Activated T-helper 2 cell treated with anti-CD3 and anti-CD28 coated beads, Interferon-gamma antibody, Interleukin-2, Interleukin-4, amounts not matched to agents 10 μg/mL and 5 μg/mL and 100 μg/mL, durations not matched to agents 14 hours and 24 hours and 36 hours (primary cell): Measurements from ENCODE around the gene ELK3. TPM values are rescaled to one million over a fixed set of nuclear protein-coding genes. Genes with fewer than 3 reads are reported as not detected.

Experiments
- DNase-seq: peaks from one replicate; pipeline ENCODE4 v3.0.0; 2021; ENCODE audit warnings: low spot score
- H3K27ac Mint-ChIP-seq: one replicate; pipeline ENCODE4 v1.8.0; 2021; ENCODE audit warnings: mixed read lengths
- H3K27me3 Mint-ChIP-seq: one replicate; pipeline ENCODE4 v1.8.0; 2021; ENCODE audit warnings: low read depth, mixed read lengths
- H3K36me3 Mint-ChIP-seq: one replicate; pipeline ENCODE4 v1.8.0; 2021; ENCODE audit warnings: low read depth, mixed read lengths
- H3K4me1 Mint-ChIP-seq: one replicate; pipeline ENCODE4 v1.8.0; 2021; ENCODE audit warnings: low read depth, mixed read lengths
- H3K4me3 Mint-ChIP-seq: one replicate; pipeline ENCODE4 v1.8.0; 2021; ENCODE audit warnings: low read depth, mild to moderate bottlenecking, moderate library complexity, mixed read lengths
- H3K9me3 Mint-ChIP-seq: one replicate; pipeline ENCODE4 v1.8.0; 2021; ENCODE audit warnings: mixed read lengths
- intact Hi-C: fragments of 100-400 bp; cut with micrococcal nuclease; formaldehyde crosslinking; loops from one replicate; pipeline ENCODE4 v1.15.1; 2023
- total RNA-seq: library from RNA; stranded (reverse); gene quantifications from 2 replicates; pipeline ENCODE4 v1.2.3, GENCODE V29; 2022

The ELK3 gene
- 37.0 and 39.7 TPM in 2 replicates for total RNA-seq

DNA sequence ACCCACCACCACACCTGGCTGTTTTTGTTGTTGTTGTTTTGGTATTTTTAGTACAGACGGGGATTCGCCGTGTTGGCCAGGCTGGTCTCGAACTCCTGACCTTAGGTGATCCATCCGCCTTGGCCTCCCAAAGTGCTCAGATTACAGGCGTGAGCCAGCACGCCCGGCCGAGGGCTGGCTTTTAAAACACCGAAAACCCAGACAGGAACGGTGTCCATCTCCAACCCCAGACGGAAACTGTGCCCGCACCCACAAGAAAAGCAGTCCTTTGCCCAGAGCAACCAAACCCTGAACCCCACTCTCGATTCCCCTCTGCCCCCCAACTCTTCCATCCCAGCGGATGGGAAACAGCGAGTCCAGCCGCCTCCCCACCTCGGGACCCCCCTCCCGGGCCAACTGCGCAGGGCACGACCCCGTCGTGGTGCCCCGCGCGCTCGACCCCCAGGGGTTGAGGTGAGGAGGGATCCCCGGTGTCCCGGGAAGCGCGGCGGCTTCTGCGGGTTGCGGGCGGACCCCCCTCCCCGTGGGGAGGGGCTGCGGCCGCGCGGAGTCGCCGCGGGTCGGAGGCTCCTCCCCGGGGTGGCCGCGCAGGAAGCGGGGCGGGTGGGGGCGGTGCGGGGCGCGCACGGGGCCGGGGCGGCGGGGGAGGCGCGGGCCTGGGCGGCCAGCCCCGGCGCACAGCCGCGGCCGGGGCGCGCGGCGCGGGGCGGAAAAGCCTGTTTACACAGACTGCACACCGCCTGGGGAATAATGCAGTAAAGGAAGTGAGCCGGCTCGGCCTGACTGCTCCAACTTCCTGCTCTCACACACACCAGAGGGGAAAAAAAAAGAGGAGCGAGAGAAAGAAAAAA, at the start of gene ELK3:
ELK3 (plus strand) TSS at position 651 of the 851 bp plus-strand sequence.
- Mint-ChIP-seq H3K9me3 (no peaks in the 10 kb centered on the region), H3K4me1 (peaks cover 48% of the 10 kb centered on the region), H3K27me3 (no peaks in the 10 kb centered on the region), H3K4me3 (peak within 1 kb of the TSS; percentile 95), H3K27ac (peak within 1 kb of the TSS; percentile 98), H3K36me3 (peaks cover 18% of the 10 kb centered on the region)
- intact Hi-C loops, result loop anchor here (2.0 to 10.0 kb wide), 2 partner anchors 73 to 339 kb away; partner anchors contain the start of gene SNRPF
- peak; percentile 51 for DNase-seq

DNA sequence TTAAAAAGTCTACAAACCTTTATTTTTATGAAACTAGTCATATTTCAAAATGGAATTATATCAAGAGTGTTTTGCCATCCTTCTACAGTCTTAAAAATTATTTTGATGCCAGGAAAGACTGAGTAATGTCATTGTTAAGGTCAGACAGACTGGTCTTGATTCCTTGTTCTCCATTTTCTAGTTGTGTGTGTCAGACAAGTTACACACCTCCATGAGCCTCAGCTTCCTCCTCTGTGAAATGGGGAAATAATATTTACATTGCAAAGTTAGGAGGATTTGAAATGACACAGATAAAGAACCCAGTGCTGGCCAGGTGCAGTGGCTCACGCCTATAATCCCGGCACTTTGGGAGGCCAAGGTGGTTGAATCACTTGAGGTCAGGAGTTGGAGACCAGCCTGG, 47.4 kb upstream of the ELK3 start:
- intact Hi-C loops, result no loop called here
- Mint-ChIP-seq H3K36me3 (no peaks in the 10 kb centered on the region), H3K27ac (no peak overlapping the region), H3K9me3 (no peaks in the 10 kb centered on the region), H3K4me3 (no peak overlapping the region), H3K27me3 (no peaks in the 10 kb centered on the region), H3K4me1 (peaks cover 17% of the 10 kb centered on the region)
- DNase-seq, result no peak

DNA sequence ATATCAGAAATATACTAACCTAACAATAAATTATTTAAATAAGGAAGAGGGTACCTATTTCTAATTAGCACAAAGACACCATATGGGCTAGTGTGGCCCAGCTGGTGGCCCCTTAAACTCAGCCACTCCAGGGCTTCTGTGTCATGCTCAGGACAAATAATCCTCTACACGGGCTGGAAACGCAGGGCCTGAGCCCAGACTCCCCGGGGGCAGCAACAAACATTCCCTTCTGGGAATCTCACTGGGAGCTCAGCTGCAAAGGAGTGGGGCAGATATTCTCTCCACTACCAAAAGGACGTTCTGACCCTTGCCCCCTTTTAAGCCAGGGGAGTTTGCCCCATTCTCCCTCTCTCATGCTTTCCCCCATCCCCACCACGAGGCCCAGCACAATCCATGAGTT, 43.7 kb upstream of the ELK3 start:
- intact Hi-C loops, result no loop called here
- no peak overlapping the region for H3K4me3 Mint-ChIP-seq
- no peaks in the 10 kb centered on the region for H3K4me1 Mint-ChIP-seq
- no peaks in the 10 kb centered on the region for H3K36me3 Mint-ChIP-seq
- H3K9me3 Mint-ChIP-seq, result no peaks in the 10 kb centered on the region
- no peak for DNase-seq
- H3K27me3 Mint-ChIP-seq, result no peaks in the 10 kb centered on the region
- no peak overlapping the region for H3K27ac Mint-ChIP-seq

DNA sequence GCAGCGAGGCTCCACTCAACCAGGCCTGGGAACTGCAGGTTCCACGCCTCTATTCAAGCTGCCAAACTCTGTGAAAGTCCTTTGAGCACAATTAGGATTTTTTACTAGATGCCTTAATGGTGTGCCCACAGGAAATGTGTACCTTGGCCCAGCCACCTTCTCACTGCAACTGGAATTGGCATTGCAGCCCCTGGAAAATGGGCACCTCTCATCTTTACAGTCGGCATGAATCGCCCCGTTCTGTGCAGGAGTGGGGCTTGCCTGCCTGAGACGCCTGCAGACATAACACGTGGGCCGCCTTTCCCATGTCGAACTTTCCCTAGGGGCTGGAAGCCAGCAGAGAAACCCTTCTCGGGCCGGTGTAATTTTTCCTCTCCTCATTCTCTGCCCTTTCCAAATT, 42.0 kb upstream of the ELK3 start:
- no peak for DNase-seq
- Mint-ChIP-seq H3K36me3 (no peaks in the 10 kb centered on the region), H3K4me3 (no peak overlapping the region), H3K27ac (no peak overlapping the region), H3K4me1 (no peaks in the 10 kb centered on the region), H3K27me3 (no peaks in the 10 kb centered on the region), H3K9me3 (no peaks in the 10 kb centered on the region)
- intact Hi-C loops, result no loop called here

GRCh38 chr12:96153131-96153725, 40.9 kb upstream of the ELK3 start:
- intact Hi-C loops, result no loop called here
- Mint-ChIP-seq H3K27ac (no peak overlapping the region), H3K36me3 (no peaks in the 10 kb centered on the region), H3K4me3 (no peak overlapping the region), H3K9me3 (no peaks in the 10 kb centered on the region), H3K27me3 (no peaks in the 10 kb centered on the region), H3K4me1 (no peaks in the 10 kb centered on the region)
- no peak for DNase-seq

- intact Hi-C loops, result no loop called here
- no peak overlapping the region for H3K27ac Mint-ChIP-seq
- H3K27me3 Mint-ChIP-seq, result no peaks in the 10 kb centered on the region
- H3K4me1 Mint-ChIP-seq, result peaks cover 4% of the 10 kb centered on the region
- H3K9me3 Mint-ChIP-seq, result no peaks in the 10 kb centered on the region
- no peaks in the 10 kb centered on the region for H3K36me3 Mint-ChIP-seq
- H3K4me3 Mint-ChIP-seq, result no peak overlapping the region
- DNase-seq, result no peak
Observed at GRCh38 chr12:96155181-96155580, 39.0 kb upstream of the ELK3 start.

- H3K27ac Mint-ChIP-seq, result no peak overlapping the region
- no peaks in the 10 kb centered on the region for H3K36me3 Mint-ChIP-seq
- no peaks in the 10 kb centered on the region for H3K9me3 Mint-ChIP-seq
- H3K4me3 Mint-ChIP-seq, result no peak overlapping the region
- intact Hi-C loops, result no loop called here
- peaks cover 4% of the 10 kb centered on the region for H3K4me1 Mint-ChIP-seq
- no peak for DNase-seq
- no peaks in the 10 kb centered on the region for H3K27me3 Mint-ChIP-seq
Observed at GRCh38 chr12:96155781-96156180, 38.4 kb upstream of the ELK3 start.

DNA sequence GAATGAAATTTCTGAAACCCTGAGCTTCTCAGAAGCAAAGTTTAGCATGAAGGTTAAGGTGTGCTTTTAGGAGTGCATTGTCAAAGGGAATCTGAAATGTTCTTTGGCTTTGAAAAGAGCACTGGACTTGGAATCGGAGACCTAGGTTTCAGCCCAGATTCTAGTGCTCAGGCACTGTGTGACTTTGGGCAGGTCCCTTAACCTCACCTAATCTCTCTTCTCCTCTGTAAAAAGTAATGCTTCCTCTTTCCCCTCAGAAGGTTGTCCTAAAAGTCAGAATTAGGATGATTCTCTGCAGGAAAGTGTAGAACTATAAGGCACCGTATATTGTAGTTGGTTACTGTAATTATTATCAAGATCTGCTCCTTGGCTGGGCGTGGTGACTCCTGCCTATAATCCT, 38.0 kb upstream of the ELK3 start:
- Mint-ChIP-seq H3K4me3 (no peak overlapping the region), H3K9me3 (no peaks in the 10 kb centered on the region), H3K4me1 (peaks cover 4% of the 10 kb centered on the region), H3K27ac (no peak overlapping the region), H3K27me3 (no peaks in the 10 kb centered on the region), H3K36me3 (no peaks in the 10 kb centered on the region)
- intact Hi-C loops, result no loop called here
- DNase-seq, result no peak

- intact Hi-C loops, result no loop called here
- no peak overlapping the region for H3K4me3 Mint-ChIP-seq
- no peak for DNase-seq
- no peaks in the 10 kb centered on the region for H3K27me3 Mint-ChIP-seq
- H3K36me3 Mint-ChIP-seq, result no peaks in the 10 kb centered on the region
- peaks cover 4% of the 10 kb centered on the region for H3K4me1 Mint-ChIP-seq
- no peak overlapping the region for H3K27ac Mint-ChIP-seq
- no peaks in the 10 kb centered on the region for H3K9me3 Mint-ChIP-seq
Observed at GRCh38 chr12:96157427-96157826, 36.7 kb upstream of the ELK3 start.

DNA sequence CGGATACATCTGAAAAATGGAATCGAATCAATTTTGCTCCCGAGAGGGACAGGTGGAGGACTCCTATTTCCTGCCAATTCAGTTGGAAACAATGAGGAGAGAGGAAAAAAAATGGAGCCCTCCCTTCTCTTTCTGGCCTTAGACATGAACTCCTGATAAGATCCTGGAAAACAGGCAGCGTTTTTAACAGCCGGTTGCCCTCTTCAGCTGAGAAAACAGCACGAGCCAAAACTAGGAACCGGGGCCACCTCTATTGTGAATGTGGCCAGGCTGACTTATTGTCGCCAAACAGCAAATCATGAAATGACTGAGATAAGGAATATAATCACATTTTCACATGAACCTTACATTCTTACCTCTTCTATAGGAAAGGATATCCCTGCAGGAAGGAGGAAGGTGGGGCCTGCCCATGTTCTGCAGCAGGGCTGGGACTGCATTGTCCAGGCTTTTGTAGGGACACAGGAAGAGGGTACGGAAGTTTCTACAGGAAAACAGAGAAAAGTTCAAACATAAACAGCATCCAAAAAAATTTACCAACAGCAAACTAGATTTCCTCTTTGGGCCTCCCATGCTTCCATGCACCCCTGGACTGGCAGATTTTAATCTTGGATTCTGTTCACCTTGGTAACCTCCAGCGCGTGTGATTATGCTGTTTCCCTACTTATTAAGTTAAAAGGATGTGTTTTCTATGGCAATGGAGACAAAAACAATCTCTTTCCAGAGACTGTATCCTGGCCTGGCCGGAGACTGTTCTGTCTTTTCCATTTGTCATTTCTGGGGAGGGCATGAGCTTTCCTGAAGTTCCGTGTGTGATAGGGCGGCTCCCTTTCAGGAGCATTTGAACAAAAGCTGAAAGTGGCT, 29.0 kb upstream of the ELK3 start:
- Mint-ChIP-seq H3K27me3 (no peaks in the 10 kb centered on the region), H3K4me1 (peaks cover 5% of the 10 kb centered on the region), H3K9me3 (no peaks in the 10 kb centered on the region), H3K36me3 (no peaks in the 10 kb centered on the region), H3K27ac (no peak overlapping the region), H3K4me3 (no peak overlapping the region)
- intact Hi-C loops, result no loop called here
- no peak for DNase-seq

DNA sequence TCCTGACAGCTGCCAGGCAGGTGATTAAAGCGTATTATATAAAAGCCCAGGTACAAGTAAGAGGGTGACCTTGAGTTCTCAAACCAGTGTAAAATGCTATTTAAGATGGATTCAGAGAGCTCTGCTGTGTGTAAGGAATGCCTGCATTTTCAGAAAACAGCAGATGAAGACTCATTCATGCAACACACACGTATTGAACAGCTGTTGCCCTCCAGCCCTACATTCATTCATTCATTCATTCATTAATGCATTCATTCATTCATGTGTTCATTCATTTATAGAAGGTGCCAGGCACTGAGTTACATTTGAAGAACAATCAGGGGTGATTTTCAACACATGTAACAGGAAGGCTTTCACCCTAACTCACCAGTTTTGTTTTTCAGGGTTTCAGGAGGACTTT, 27.4 kb upstream of the ELK3 start:
- no peak for DNase-seq
- H3K9me3 Mint-ChIP-seq, result no peaks in the 10 kb centered on the region
- H3K27ac Mint-ChIP-seq, result no peak overlapping the region
- peaks cover 5% of the 10 kb centered on the region for H3K4me1 Mint-ChIP-seq
- intact Hi-C loops, result no loop called here
- H3K36me3 Mint-ChIP-seq, result no peaks in the 10 kb centered on the region
- no peaks in the 10 kb centered on the region for H3K27me3 Mint-ChIP-seq
- H3K4me3 Mint-ChIP-seq, result no peak overlapping the region

DNA sequence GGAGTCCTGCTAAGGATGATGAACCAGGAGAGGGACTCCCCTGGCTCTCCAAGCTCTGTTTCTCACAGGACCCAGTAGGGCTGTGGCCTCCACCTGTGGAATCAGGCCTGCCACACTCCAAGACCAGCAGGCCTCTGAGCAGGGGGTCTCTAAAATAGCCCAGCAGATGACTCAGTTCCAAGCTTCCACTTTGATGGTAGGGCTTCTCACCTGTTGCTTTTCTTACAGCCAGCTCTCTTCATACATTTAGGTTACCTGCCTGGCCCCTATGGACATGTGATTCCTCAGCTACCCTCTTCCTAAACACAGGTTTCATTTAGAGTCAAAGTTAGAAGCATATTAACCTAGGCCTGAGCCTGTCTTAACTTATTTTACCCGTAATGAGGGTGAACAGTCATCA, 26.7 kb upstream of the ELK3 start:
- H3K27ac Mint-ChIP-seq, result no peak overlapping the region
- H3K4me1 Mint-ChIP-seq, result peaks cover 6% of the 10 kb centered on the region
- DNase-seq, result no peak
- intact Hi-C loops, result no loop called here
- H3K4me3 Mint-ChIP-seq, result no peak overlapping the region
- peaks cover 5% of the 10 kb centered on the region for H3K9me3 Mint-ChIP-seq
- peaks cover under 1% of the 10 kb centered on the region for H3K36me3 Mint-ChIP-seq
- H3K27me3 Mint-ChIP-seq, result no peaks in the 10 kb centered on the region

GRCh38 chr12:96170328-96170727, 23.8 kb upstream of the ELK3 start:
- no peak for DNase-seq
- Mint-ChIP-seq H3K4me1 (peaks cover 6% of the 10 kb centered on the region), H3K4me3 (no peak overlapping the region), H3K36me3 (peaks cover 10% of the 10 kb centered on the region), H3K27me3 (no peaks in the 10 kb centered on the region), H3K9me3 (peaks cover 18% of the 10 kb centered on the region), H3K27ac (no peak overlapping the region)
- intact Hi-C loops, result no loop called here
